ENCODE data around the gene RPL22. TPM values are rescaled to one million over a fixed set of nuclear protein-coding genes. Genes with fewer than 3 reads are reported as not detected.

The RPL22 gene
- total and polyA plus RNA-seq, 11 donors: 63.6 to 353 (median 241) TPM

DNA sequence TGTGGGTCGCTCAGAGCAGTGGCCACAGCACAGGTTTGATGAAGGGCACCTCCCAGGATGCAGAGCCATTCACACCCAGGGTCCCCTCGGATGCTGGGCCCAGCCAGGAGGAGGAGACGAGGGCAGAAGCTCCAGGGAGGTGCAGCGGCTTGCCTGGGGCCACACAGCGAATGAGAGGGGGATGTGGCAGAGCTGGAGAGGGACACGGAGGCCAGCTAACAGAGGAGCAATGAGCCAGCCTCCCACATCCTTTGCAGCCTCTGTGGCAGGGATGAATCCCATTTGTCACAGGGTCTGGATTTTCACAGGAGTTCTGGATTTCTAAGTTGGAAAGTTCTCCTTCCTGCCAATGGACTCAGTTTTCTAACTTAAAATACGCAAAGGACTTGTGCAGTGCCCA lies 55.2 kb downstream of the RPL22 start:
- TF ChIP-seq, protein P1, sequence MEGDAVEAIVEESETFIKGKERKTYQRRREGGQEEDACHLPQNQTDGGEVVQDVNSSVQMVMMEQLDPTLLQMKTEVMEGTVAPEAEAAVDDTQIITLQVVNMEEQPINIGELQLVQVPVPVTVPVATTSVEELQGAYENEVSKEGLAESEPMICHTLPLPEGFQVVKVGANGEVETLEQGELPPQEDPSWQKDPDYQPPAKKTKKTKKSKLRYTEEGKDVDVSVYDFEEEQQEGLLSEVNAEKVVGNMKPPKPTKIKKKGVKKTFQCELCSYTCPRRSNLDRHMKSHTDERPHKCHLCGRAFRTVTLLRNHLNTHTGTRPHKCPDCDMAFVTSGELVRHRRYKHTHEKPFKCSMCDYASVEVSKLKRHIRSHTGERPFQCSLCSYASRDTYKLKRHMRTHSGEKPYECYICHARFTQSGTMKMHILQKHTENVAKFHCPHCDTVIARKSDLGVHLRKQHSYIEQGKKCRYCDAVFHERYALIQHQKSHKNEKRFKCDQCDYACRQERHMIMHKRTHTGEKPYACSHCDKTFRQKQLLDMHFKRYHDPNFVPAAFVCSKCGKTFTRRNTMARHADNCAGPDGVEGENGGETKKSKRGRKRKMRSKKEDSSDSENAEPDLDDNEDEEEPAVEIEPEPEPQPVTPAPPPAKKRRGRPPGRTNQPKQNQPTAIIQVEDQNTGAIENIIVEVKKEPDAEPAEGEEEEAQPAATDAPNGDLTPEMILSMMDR (IDR thresholded peaks at IDR 0.05): no peak
- Histone ChIP-seq H3K9me3 (no peaks in the 10 kb centered on the region), H3K36me3 (no peaks in the 10 kb centered on the region), H3K27me3 (peaks cover 8 to 36% (median 26%) of the 10 kb centered on the region in 9 donors), H3K27ac (no peak overlapping the region), H3K4me1 (peaks cover 0 to 9% (median 0%) of the 10 kb centered on the region in 12 donors), H3K4me3 (no peak overlapping the region)
- no peak for DNase-seq
- intact Hi-C loops (cut with DNase I): no loop called here
- WGBS, 4 donors: 63 to 74% (median 67%) methylated on average over 7 of the region's 7 CpGs
- ATAC-seq: no peak

- Histone ChIP-seq H3K27me3 (peaks cover 5 to 28% (median 18%) of the 10 kb centered on the region in 9 donors), H3K4me1 (peaks cover 0 to 3% (median 0%) of the 10 kb centered on the region in 12 donors), H3K9me3 (no peaks in the 10 kb centered on the region)
These were observed 56.0 kb downstream of the RPL22 start for GRCh38 chr1:6143395-6143794.

DNA sequence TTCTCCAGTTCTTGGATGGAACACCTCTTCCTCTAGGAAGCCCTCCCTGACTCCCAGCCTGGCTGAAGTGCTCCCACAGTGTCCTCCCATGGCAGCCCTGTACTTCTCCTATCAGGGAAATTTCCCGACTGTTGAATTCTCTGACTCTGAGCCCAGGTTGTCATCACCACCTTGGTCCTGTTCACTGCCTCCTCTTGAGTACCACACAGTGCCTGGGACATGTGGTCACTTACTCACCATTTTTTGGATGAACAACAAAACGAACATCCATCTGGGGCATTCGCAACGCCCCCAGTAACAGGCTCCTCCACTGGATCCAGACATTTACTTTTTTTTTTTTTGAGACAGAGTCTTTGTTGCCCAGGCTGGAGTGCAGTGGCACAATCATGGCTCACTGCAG lies 56.7 kb downstream of the RPL22 start:
- ATAC-seq (no peak), DNase-seq (no peak)
- WGBS, 4 donors: 75 to 76% (median 76%) methylated on average over 4 of the region's 4 CpGs
- intact Hi-C loops (cut with DNase I): no loop called here
- TF ChIP-seq, protein P1 (IDR thresholded peaks at IDR 0.05): no peak
- no peak for TF ChIP-seq POLR2A (IDR thresholded peaks at IDR 0.05)
- Histone ChIP-seq H3K4me3 (no peak overlapping the region), H3K36me3 (no peaks in the 10 kb centered on the region), H3K4me1 (no peaks in the 10 kb centered on the region), H3K9me3 (no peaks in the 10 kb centered on the region), H3K27me3 (peaks cover 0 to 22% (median 14%) of the 10 kb centered on the region in 9 donors), H3K27ac (no peak overlapping the region)

More at GRCh38 chr1:6143395-6143794, 56.0 kb downstream of the RPL22 start:
- ATAC-seq: no peak
- 83 to 97% (median 87%) methylated on average over 3 to 4 of the region's 4 CpGs for WGBS, 4 donors
- no peak overlapping the region for H3K27ac ChIP-seq
- intact Hi-C loops (cut with DNase I): no loop called here
- DNase-seq: no peak
- H3K4me3 ChIP-seq: no peak overlapping the region
- H3K36me3 ChIP-seq: no peaks in the 10 kb centered on the region
- TF ChIP-seq, protein P1 (IDR thresholded peaks at IDR 0.05): no peak
- TF ChIP-seq POLR2A (IDR thresholded peaks at IDR 0.05): no peak

DNA sequence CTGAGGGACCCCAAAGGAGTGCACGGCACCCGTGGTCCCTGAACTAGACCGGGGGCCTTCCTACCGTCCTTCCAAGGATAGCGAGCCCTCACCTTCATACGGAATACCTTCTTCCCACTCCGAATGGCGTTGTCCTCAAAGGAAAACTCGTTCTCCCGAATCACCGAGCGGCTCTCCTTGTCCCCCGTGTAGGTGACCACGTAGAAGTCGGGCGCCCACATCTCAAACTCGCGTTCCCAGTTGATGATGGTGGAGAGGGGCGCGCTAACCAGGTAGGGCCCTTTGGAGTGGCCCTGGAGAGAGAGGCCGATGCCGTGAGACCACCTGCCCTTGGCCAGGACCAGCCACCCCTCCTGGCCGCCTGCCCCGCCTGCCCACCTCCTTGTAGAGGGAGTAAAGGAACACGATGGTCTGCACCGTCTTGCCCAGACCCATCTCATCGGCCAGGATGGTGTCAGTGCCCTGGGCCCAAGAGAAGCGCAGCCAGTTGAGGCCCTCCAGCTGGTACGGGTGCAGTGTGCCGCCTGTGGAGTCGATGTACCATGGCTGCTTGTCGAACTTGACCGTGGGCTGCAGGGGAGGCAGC lies 57.3 kb downstream of the RPL22 start:
- H3K27ac ChIP-seq: no peak overlapping the region
- no peak for ATAC-seq
- H3K9me3 ChIP-seq: no peaks in the 10 kb centered on the region
- H3K4me1 ChIP-seq: no peaks in the 10 kb centered on the region
- peaks cover 0 to 16% (median 8%) of the 10 kb centered on the region in 9 donors for H3K27me3 ChIP-seq
- no peak for DNase-seq
- H3K4me3 ChIP-seq: no peak overlapping the region
- H3K36me3 ChIP-seq: no peaks in the 10 kb centered on the region
- no peak for TF ChIP-seq POLR2A (IDR thresholded peaks at IDR 0.05)
- TF ChIP-seq, protein P1 (IDR thresholded peaks at IDR 0.05): no peak
- 92 to 95% (median 93%) methylated on average over 32 to 33 of the region's 33 CpGs for WGBS, 4 donors
- intact Hi-C loops (cut with DNase I): no loop called here

Measured in heart left ventricle (tissue), 16 donors.